B cell (primary cell): Measurements from ENCODE around the gene PABPN1. TPM values are rescaled to one million over a fixed set of nuclear protein-coding genes. Genes with fewer than 3 reads are reported as not detected.

Experiments used
- ATAC-seq: fragments of 200-7000 bp; cut with Tn5 transposase; one replicate; pipeline ENCODE4 v1.10.0; 2021; ENCODE audit warnings: low read depth, mild to moderate bottlenecking, moderate number of reproducible peaks, moderate library complexity
- CTCF ChIA-PET: fragments of 350-600 bp; sonication (Branson Sonifier 250); formaldehyde crosslinking; loops from one replicate; lab custom pipeline; 2021; ENCODE audit warnings: antibody characterized with exemption, inconsistent platforms; lab: Charles Lee
- POLR2A ChIA-PET: fragments of 350-600 bp; sonication (Branson Sonifier 250); formaldehyde crosslinking; loops from one replicate; lab custom pipeline; 2021; ENCODE audit warnings: antibody characterized with exemption; lab: Charles Lee
- DNase-seq: peaks from one replicate; pipeline ENCODE4 v3.0.0; 2013
- H2AFZ ChIP-seq: 2 replicates; pipeline ENCODE4 v1.6.1; 2012; ENCODE audit warnings: mild to moderate bottlenecking, low read depth, low read length; ENCODE audit not compliant: insufficient read depth, poor library complexity, severe bottlenecking
- H3K27ac ChIP-seq, 2 donors: 1 replicate in 1 of 2; 2 replicates in 1 of 2; pipeline ENCODE4 v1.5.1; 2012 to 2013; ENCODE audit warnings: low read length in 2 of 2, mild to moderate bottlenecking in 2 of 2, moderate library complexity in 1 of 2
- H3K27me3 ChIP-seq, 4 experiments: fragments of 200-600 bp in 1 of 4; sonication (generic) in 1 of 4; replicated peaks in 1 of 4; 1 replicate in 2 of 4; 2 replicates in 2 of 4; pipeline versions ENCODE4 v1.6.1 to v1.7.0; 2013 to 2016; ENCODE audit warnings: low read length in 3 of 4, mild to moderate bottlenecking in 2 of 4, mixed read lengths in 1 of 4, moderate library complexity in 1 of 4; ENCODE audit not compliant: insufficient read depth in 4 of 4, control insufficient read depth in 3 of 4; ENCODE audit errors: control extremely low read depth in 1 of 4
- H3K36me3 ChIP-seq, 2 experiments: replicated peaks in 1 of 2; 1 replicate in 1 of 2; 2 replicates in 1 of 2; pipeline versions ENCODE4 v1.6.1 to v1.7.1; 2013; ENCODE audit warnings: low read length in 1 of 2; ENCODE audit not compliant: insufficient read depth in 2 of 2, control insufficient read depth in 1 of 2; ENCODE audit errors: control extremely low read depth in 1 of 2, extremely low read depth in 1 of 2
- H3K4me1 ChIP-seq, 2 donors: fragments of 200-600 bp in 1 of 2; sonication (generic) in 1 of 2; 1 replicate in 1 of 2; 2 replicates in 1 of 2; pipeline versions ENCODE4 v1.5.1 to v1.6.1; 2013 to 2017; ENCODE audit warnings: low read length in 2 of 2; ENCODE audit not compliant: control insufficient read depth in 2 of 2, insufficient read depth in 2 of 2
- H3K4me2 ChIP-seq: replicated peaks from 2 replicates; pipeline ENCODE3; 2012; ENCODE audit warnings: mild to moderate bottlenecking, low read depth, low read length; ENCODE audit not compliant: poor library complexity, severe bottlenecking
- H3K4me3 ChIP-seq, 5 experiments: fragments of 200-600 bp in 1 of 5; sonication (generic) in 1 of 5; 1 replicate in 3 of 5; 2 replicates in 2 of 5; pipeline versions ENCODE4 v1.5.1 to v1.7.0; 2011 to 2016; ENCODE audit warnings: low read length in 4 of 5, mild to moderate bottlenecking in 4 of 5, low read depth in 2 of 5, control low read depth in 1 of 5, moderate library complexity in 1 of 5; ENCODE audit not compliant: insufficient read depth in 1 of 5; ENCODE audit errors: control extremely low read depth in 1 of 5, extremely low read depth in 1 of 5
- H3K79me2 ChIP-seq: fragments of 200-600 bp; sonication (generic); one replicate; pipeline ENCODE4 v1.6.0; 2016; ENCODE audit warnings: low read length; ENCODE audit not compliant: control insufficient read depth, insufficient read depth
- H3K9ac ChIP-seq: fragments of 200-600 bp; sonication (generic); 2 replicates; pipeline ENCODE4 v1.6.1; 2017; ENCODE audit warnings: mild to moderate bottlenecking, low read length, moderate library complexity
- H3K9me3 ChIP-seq, 3 donors: one replicate each; pipeline versions ENCODE4 v1.6.1 to v1.7.1; 2013; ENCODE audit warnings: low read length in 2 of 3; ENCODE audit not compliant: control insufficient read depth in 2 of 3, insufficient read depth in 1 of 3; ENCODE audit errors: control extremely low read depth in 1 of 3
- H4K20me1 ChIP-seq: 2 replicates; pipeline ENCODE4 v1.6.0; 2012; ENCODE audit warnings: mild to moderate bottlenecking, low read length; ENCODE audit not compliant: insufficient read depth, control insufficient read depth, poor library complexity, severe bottlenecking
- H3K27ac Mint-ChIP-seq: one replicate; pipeline ENCODE4 v1.8.0; 2021; ENCODE audit warnings: mixed read lengths
- H3K27me3 Mint-ChIP-seq: one replicate; pipeline ENCODE4 v1.8.0; 2021; ENCODE audit warnings: mixed read lengths
- H3K4me1 Mint-ChIP-seq: one replicate; pipeline ENCODE4 v1.8.0; 2021; ENCODE audit warnings: mixed read lengths
- H3K4me3 Mint-ChIP-seq: one replicate; pipeline ENCODE4 v1.8.0; 2021; ENCODE audit warnings: mixed read lengths
- H3K9me3 Mint-ChIP-seq: one replicate; pipeline ENCODE4 v1.8.0; 2022; ENCODE audit warnings: mixed read lengths; ENCODE audit not compliant: insufficient read depth
- CTCF ChIP-seq: fragments of 200-600 bp; IDR thresholded peaks from one replicate; pipeline ENCODE4 v1.8.0; 2022; ENCODE audit warnings: antibody characterized with exemption, mild to moderate bottlenecking
- EZH2 ChIP-seq: IDR thresholded peaks from 2 replicates; pipeline ENCODE4 v1.6.1; 2012; ENCODE audit warnings: borderline replicate concordance, low read depth, mild to moderate bottlenecking, moderate library complexity, low read length; ENCODE audit not compliant: insufficient read depth, poor library complexity, severe bottlenecking
- WGBS: methylation state at CpG from one replicate; pipeline ENCODE4 v1.1.5; 2013; ENCODE audit warnings: missing lambda C conversion rate; ENCODE audit not compliant: insufficient coverage; 5-methylcytosine and 5-hydroxymethylcytosine counted together
- intact Hi-C: fragments of 100-400 bp; cut with micrococcal nuclease; formaldehyde crosslinking; loops from one replicate; pipeline ENCODE4 v1.10.0; 2022
- polyA plus RNA-seq: library from polyadenylated mRNA; depleted of rRNA; stranded (reverse); fragments of >200 nt; gene quantifications from 2 replicates; pipeline ENCODE4 v1.2.3, GENCODE V29; 2012
- total RNA-seq, 2 donors: library from RNA; stranded (reverse); fragments of 120-200 nt in 1 of 2; gene quantifications; 1 replicate in 1 of 2; 2 replicates in 1 of 2; pipeline versions ENCODE4 v1.2.3 to v1.2.4, GENCODE V29; 2013 to 2022

The PABPN1 gene
- total and polyA plus RNA-seq, 2 donors (not counting 1 experiment from before 2014, with no cell fraction given), result 283 to 293 TPM

- H2AFZ ChIP-seq, result no peak overlapping the region
- peaks cover 38% of the 10 kb centered on the region for H3K27me3 Mint-ChIP-seq
- H3K4me2 ChIP-seq, result no peak overlapping the region
- TF ChIP-seq EZH2, result no peak
- no peak for TF ChIP-seq CTCF
- H4K20me1 ChIP-seq, result no peaks in the 10 kb centered on the region
- H3K4me3 Mint-ChIP-seq, result no peak overlapping the region
- DNase-seq, result no peak
- no peak overlapping the region for H3K27ac Mint-ChIP-seq
- no peaks in the 10 kb centered on the region for H3K9me3 ChIP-seq
- 94% methylated on average over 12 of the region's 12 CpGs for WGBS
- no peak overlapping the region for H3K27ac ChIP-seq
- no peak overlapping the region for H3K9ac ChIP-seq
- no peak for ATAC-seq
- intact Hi-C loops, result no loop called here
- H3K4me3 ChIP-seq, result no peak overlapping the region
- no peaks in the 10 kb centered on the region for H3K36me3 ChIP-seq
- no peaks in the 10 kb centered on the region for H3K4me1 ChIP-seq
- no peaks in the 10 kb centered on the region for H3K9me3 Mint-ChIP-seq
- CTCF ChIA-PET, result interaction anchor here (1.5 to 1.7 kb wide), 2 partner anchors 21 kb away, joined by 4 read pairs; no protein-coding TSS in a partner anchor
- POLR2A ChIA-PET, result no interaction called here
- H3K79me2 ChIP-seq, result no peaks in the 10 kb centered on the region
- peaks cover 0 to 24% (median 5%) of the 10 kb centered on the region in 4 experiments for H3K27me3 ChIP-seq
- H3K4me1 Mint-ChIP-seq, result no peaks in the 10 kb centered on the region
These were observed 37.4 kb downstream of the PABPN1 start for GRCh38 chr14:23358553-23359166.

- POLR2A ChIA-PET, result no interaction called here
- H3K4me3 Mint-ChIP-seq, result no peak overlapping the region
These were observed 37.9 kb downstream of the PABPN1 start for GRCh38 chr14:23359167-23359626.

More at GRCh38 chr14:23359167-23359626, 37.9 kb downstream of the PABPN1 start:
- peaks cover 37% of the 10 kb centered on the region for H3K27me3 Mint-ChIP-seq
- no peak overlapping the region for H2AFZ ChIP-seq
- no peaks in the 10 kb centered on the region for H3K79me2 ChIP-seq
- no peaks in the 10 kb centered on the region for H3K36me3 ChIP-seq
- H3K9ac ChIP-seq, result no peak overlapping the region
- no peaks in the 10 kb centered on the region for H3K9me3 ChIP-seq
- 91% methylated on average over 10 of the region's 11 CpGs for WGBS
- peaks cover 0 to 23% (median 3%) of the 10 kb centered on the region in 4 experiments for H3K27me3 ChIP-seq
- no peaks in the 10 kb centered on the region for H4K20me1 ChIP-seq
- ATAC-seq (no peak), DNase-seq (no peak)
- intact Hi-C loops, result no loop called here
- no peaks in the 10 kb centered on the region for H3K9me3 Mint-ChIP-seq
- no peak overlapping the region for H3K4me2 ChIP-seq
- no peak for TF ChIP-seq CTCF
- no peak for TF ChIP-seq EZH2
- no peak overlapping the region for H3K4me3 ChIP-seq
- H3K27ac ChIP-seq, result no peak overlapping the region
- CTCF ChIA-PET, result interaction anchor here (1.7 kb wide), 1 partner anchor 21 kb away, joined by 4 read pairs; no protein-coding TSS in a partner anchor
- H3K27ac Mint-ChIP-seq, result no peak overlapping the region
- H3K4me1 Mint-ChIP-seq, result no peaks in the 10 kb centered on the region
- no peaks in the 10 kb centered on the region for H3K4me1 ChIP-seq
